Measurements from ENCODE around the gene NETO2. TPM values are rescaled to one million over a fixed set of nuclear protein-coding genes. Genes with fewer than 3 reads are reported as not detected.

The NETO2 gene
- total and polyA plus RNA-seq, 10 of the 15 experiments (the other 5 are each of a cell fraction or from before 2014, with no cell fraction given): 8.5 to 53.1 (median 27.0) TPM

GRCh38 chr16:47084198-47084597 lies 59.5 kb downstream of the NETO2 start (continued):
- no peak for TF ChIP-seq NKRF (conservative IDR thresholded peaks at IDR 0.05)
- TF ChIP-seq ZBTB40 (IDR thresholded peaks at IDR 0.05; ENCODE audit: borderline replicate concordance): no peak
- no peak for TF ChIP-seq ZZZ3 (IDR thresholded peaks at IDR 0.05; ENCODE audit: control insufficient read depth, insufficient read length, low read depth)
- no peak for TF ChIP-seq SUZ12 (IDR thresholded peaks at IDR 0.05; ENCODE audit: unreplicated experiment)
- no peak for TF ChIP-seq NR2C1 (IDR thresholded peaks at IDR 0.05)
- no peak for TF ChIP-seq YBX1 (IDR thresholded peaks at IDR 0.05)
- no peak for TF ChIP-seq RELA (IDR thresholded peaks at IDR 0.05; ENCODE audit: borderline replicate concordance, partially characterized antibody)
- no peak for TF ChIP-seq TCF3 (IDR thresholded peaks at IDR 0.05; ENCODE audit: borderline replicate concordance, insufficient read depth, low read depth, low read length)

Data from GM12878 (cell line).